Stomach (tissue), 9 donors: ENCODE data around the gene COL6A5. TPM values are rescaled to one million over a fixed set of nuclear protein-coding genes. Genes with fewer than 3 reads are reported as not detected.

Experiments used
- DNase-seq, 2 donors: peaks; one replicate each; pipeline versions ENCODE4 v3.0.0 to v3.0.0-alpha.2; 2013 to 2019
- H3K27ac ChIP-seq, 5 donors: fragments of 200-600 bp in 4 of 5; sonication (generic) in 4 of 5; one replicate each; pipeline ENCODE4 v1.5.1; 2013 to 2019; ENCODE audit warnings: mild to moderate bottlenecking in 1 of 5, moderate library complexity in 1 of 5
- H3K27me3 ChIP-seq, 3 donors: fragments of 200-600 bp; sonication (generic); one replicate each; pipeline ENCODE4 v1.5.1; 2017 to 2019; ENCODE audit warnings: mixed run types in 1 of 3
- H3K36me3 ChIP-seq, 4 donors: fragments of 200-600 bp; sonication (generic); 1 replicate in 3 of 4; 2 replicates in 1 of 4; pipeline ENCODE4 v1.5.1; 2016 to 2019
- H3K4me1 ChIP-seq, 4 donors: fragments of 200-600 bp; sonication (generic); one replicate each; pipeline ENCODE4 v1.5.1; 2016 to 2019
- H3K4me3 ChIP-seq, 4 donors: fragments of 200-600 bp; sonication (generic) in 3 of 4; one replicate each; pipeline ENCODE4 v1.5.1; 2016 to 2019; ENCODE audit warnings: mild to moderate bottlenecking in 1 of 4
- H3K9me3 ChIP-seq, 4 donors: fragments of 200-600 bp; sonication (generic); one replicate each; pipeline ENCODE4 v1.5.1; 2016 to 2019
- EP300 ChIP-seq: sonication (generic); formaldehyde crosslinking; IDR thresholded peaks from one replicate; pipeline ENCODE4 v1.6.1; 2017; ENCODE audit warnings: antibody characterized with exemption
- POLR2A ChIP-seq, 4 donors: fragments of 450-650 bp; IDR thresholded peaks; one replicate each; pipeline ENCODE4 v1.6.1; 2016; ENCODE audit warnings: antibody characterized with exemption in 4 of 4, control low read depth in 2 of 4, mild to moderate bottlenecking in 1 of 4, moderate library complexity in 1 of 4
- POLR2AphosphoS5 ChIP-seq, 3 donors: sonication (generic); formaldehyde crosslinking; IDR thresholded peaks; one replicate each; pipeline ENCODE4 v1.6.1; 2016; ENCODE audit warnings: antibody characterized with exemption in 3 of 3
- WGBS, 5 donors: extraction: QIAGEN DNeasy Blood & Tissue Kit in 3 of 5; methylation state at CpG; one replicate each; pipeline versions ENCODE4 v1.1.5 to v1.1.7; 2013 to 2018; 5-methylcytosine and 5-hydroxymethylcytosine counted together
- intact Hi-C: fragments of 100-400 bp; cut with DNase I; formaldehyde crosslinking; loops from one replicate; pipeline ENCODE4 v1.15.1; 2023; ENCODE audit warnings: low total_unique reads
- polyA plus RNA-seq, 3 donors: library from polyadenylated mRNA; stranded (reverse); fragments of 200-250 nt; gene quantifications; one replicate each; pipeline ENCODE4 v1.2.3, GENCODE V29; 2013
- total RNA-seq, 5 donors: library from RNA; depleted of rRNA; stranded (reverse); fragments of >200 nt; gene quantifications; one replicate each; pipeline versions ENCODE4 v1.1.0 to v1.2.3, GENCODE V29; 2014 to 2016
- TF ChIP-seq, protein P1 (sequence below), 7 experiments: fragments of 450-650 bp in 4 of 7; fragments of 200-600 bp in 3 of 7; sonication (generic) in 3 of 7; IDR thresholded peaks; one replicate each; pipeline ENCODE4 v1.5.1; 2016 to 2019; ENCODE audit warnings: antibody characterized with exemption in 7 of 7, control low read depth in 2 of 7, mild to moderate bottlenecking in 1 of 7
- donor health status: healthy with polysubstance abuse.
- donor health status: Bipolar disorder and iron deficiency.
- donor health status: healthy.

COL6A5 gene
- total and polyA plus RNA-seq, 8 donors = 0.05 to 3.3 (median 0.59) TPM; not detected in 2

DNA sequence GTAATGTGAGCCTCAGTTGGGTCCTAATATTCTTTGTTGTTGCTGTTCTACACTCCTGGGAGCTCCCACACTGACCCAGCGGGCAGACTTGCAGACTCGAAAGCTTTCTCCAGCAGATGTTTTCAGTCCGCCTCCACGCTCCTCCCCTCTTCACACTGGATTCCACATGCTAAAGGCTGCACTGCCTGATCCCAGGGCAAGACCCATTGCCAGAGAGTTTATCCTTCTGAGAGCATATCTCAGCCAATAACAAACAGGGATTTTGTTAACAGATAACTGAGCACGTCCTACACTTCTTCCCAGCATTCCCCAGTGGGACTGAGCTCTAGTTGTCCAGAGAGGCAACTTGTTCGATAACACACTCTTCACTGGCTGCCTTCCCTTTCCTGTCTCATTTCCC, 163.5 kb downstream of the COL6A5 start:
- 39 to 55% (median 49%) methylated on average over 6 of the region's 6 CpGs for WGBS, 5 donors
- Histone ChIP-seq H3K4me1 (no peaks in the 10 kb centered on the region), H3K9me3 (no peaks in the 10 kb centered on the region), H3K27me3 (peaks cover 0 to 3% (median 0%) of the 10 kb centered on the region in 3 donors), H3K27ac (no peak overlapping the region), H3K4me3 (no peak overlapping the region), H3K36me3 (no peaks in the 10 kb centered on the region)
- intact Hi-C loops = no loop called here
- TF ChIP-seq POLR2A (IDR thresholded peaks at IDR 0.05) (no peak), EP300 (no peak), POLR2AphosphoS5 (IDR thresholded peaks at IDR 0.05) (no peak)
- TF ChIP-seq, protein P1, sequence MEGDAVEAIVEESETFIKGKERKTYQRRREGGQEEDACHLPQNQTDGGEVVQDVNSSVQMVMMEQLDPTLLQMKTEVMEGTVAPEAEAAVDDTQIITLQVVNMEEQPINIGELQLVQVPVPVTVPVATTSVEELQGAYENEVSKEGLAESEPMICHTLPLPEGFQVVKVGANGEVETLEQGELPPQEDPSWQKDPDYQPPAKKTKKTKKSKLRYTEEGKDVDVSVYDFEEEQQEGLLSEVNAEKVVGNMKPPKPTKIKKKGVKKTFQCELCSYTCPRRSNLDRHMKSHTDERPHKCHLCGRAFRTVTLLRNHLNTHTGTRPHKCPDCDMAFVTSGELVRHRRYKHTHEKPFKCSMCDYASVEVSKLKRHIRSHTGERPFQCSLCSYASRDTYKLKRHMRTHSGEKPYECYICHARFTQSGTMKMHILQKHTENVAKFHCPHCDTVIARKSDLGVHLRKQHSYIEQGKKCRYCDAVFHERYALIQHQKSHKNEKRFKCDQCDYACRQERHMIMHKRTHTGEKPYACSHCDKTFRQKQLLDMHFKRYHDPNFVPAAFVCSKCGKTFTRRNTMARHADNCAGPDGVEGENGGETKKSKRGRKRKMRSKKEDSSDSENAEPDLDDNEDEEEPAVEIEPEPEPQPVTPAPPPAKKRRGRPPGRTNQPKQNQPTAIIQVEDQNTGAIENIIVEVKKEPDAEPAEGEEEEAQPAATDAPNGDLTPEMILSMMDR (IDR thresholded peaks at IDR 0.05) = no peak
- DNase-seq = peak in 1 of 2 donors; percentile 79

DNA sequence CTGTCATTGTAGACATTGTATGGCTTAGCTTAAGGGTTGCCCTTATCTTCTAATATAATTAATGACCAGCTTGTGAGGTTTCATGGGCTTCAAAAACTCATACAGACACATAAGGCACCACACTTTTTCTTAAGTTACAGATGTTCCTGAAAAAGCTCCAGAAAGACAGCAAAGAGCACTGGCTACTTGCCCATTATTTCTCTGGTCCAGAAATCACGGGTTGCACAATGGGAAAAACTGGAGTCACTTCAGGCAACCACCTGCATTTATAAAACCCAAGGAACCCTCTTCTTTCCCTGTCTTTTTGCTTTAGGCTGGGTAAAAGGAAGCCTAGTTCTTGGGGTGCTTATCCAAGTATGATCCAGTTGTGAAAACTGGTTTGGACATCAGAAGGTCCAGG, 169.2 kb downstream of the COL6A5 start:
- peaks cover 0 to 8% (median 2%) of the 10 kb centered on the region in 4 donors for H3K9me3 ChIP-seq
- H3K4me3 ChIP-seq = no peak overlapping the region
- 50 to 65% (median 57%) methylated on average over 1 of the region's 1 CpG for WGBS, 5 donors
- H3K27ac ChIP-seq = no peak overlapping the region
- H3K27me3 ChIP-seq = peaks cover 3 to 50% (median 23%) of the 10 kb centered on the region in 3 donors
- TF ChIP-seq POLR2AphosphoS5 (IDR thresholded peaks at IDR 0.05) (no peak), EP300 (no peak), POLR2A (IDR thresholded peaks at IDR 0.05) (no peak)
- TF ChIP-seq, protein P1 (IDR thresholded peaks at IDR 0.05) = no peak
- no peak for DNase-seq
- no peaks in the 10 kb centered on the region for H3K36me3 ChIP-seq
- H3K4me1 ChIP-seq = peaks cover 0 to 13% (median 4%) of the 10 kb centered on the region in 4 donors
- intact Hi-C loops = no loop called here

DNA sequence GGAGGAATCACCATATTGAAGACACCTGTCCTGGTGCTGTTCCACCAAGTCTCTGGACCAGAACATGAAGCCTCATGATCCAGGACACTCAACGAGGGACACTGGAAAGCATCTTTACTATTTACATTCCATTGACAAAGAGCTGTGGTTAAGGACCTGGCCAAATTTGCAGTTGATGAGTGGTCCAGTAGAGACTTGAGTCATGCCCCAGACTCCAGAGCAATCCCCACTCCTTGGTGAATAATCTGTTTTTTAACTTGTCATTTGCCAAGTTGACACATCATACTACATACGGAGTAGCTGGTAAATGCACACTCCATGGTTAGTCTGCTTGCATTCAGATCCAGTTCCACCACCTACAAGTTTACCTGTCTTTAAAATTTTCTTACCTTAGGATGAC, 170.3 kb downstream of the COL6A5 start:
- H3K36me3 ChIP-seq = no peaks in the 10 kb centered on the region
- H3K4me3 ChIP-seq = no peak overlapping the region
- intact Hi-C loops = no loop called here
- no peak for TF ChIP-seq EP300
- TF ChIP-seq, protein P1 (IDR thresholded peaks at IDR 0.05) = no peak
- no peak for TF ChIP-seq POLR2AphosphoS5 (IDR thresholded peaks at IDR 0.05)
- TF ChIP-seq POLR2A (IDR thresholded peaks at IDR 0.05) = no peak
- peaks cover 3 to 50% (median 23%) of the 10 kb centered on the region in 3 donors for H3K27me3 ChIP-seq
- H3K4me1 ChIP-seq = peaks cover 0 to 13% (median 4%) of the 10 kb centered on the region in 4 donors
- 77 to 90% (median 81%) methylated on average over 2 of the region's 2 CpGs for WGBS, 5 donors
- DNase-seq = no peak
- peaks cover 0 to 8% (median 2%) of the 10 kb centered on the region in 4 donors for H3K9me3 ChIP-seq
- no peak overlapping the region for H3K27ac ChIP-seq

DNA sequence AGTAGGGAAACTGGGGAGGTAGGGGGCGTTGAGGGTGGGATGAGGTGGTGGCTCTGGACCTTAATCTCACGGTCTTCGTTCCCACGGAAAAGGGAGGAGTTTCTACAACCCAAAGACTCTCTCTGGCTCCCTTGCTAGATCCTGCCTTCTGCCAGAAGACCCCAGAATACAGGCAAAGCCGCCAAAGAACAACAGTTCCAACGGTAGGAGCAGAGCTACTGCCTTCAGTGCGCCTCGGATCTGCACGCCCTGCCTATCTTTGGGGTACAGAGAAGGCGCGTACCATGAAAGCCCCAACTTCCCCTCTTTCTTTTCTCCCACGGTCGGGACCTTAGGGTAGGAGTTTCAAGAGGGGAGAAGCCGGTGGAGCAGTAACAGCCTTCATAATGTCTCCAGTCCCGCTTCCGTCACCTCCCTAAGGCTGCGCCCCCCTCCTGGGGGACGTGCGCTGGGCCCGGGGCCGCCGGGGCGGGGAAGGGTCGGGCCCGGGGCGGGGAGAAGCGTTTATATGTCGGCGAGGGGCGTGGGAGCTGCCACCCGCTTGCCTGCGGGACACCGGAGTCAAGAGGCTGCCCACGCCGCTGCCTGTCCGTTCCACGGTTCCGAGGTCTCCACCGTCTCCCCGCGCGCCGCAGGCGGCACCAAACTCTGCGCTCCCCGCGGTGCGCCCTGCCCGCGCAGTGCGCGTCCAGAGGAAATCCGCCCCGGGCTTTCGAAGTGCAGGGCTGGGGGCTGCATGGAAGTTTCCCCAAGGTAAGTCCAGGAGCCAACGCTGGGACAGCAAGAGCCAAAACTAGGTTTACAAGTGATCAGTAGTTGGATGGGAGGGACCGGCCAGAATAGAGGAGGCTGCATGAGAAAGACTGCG, 171.4 kb downstream of the COL6A5 start, which contains the start of gene COL6A6:
Gene COL6A6, plus strand, starts transcription at position 533 of the 868 bp plus-strand sequence. CDS start 43,188 bp downstream, outside the sequence.
- WGBS, 5 donors = 3 to 6% (median 5%) methylated on average over 21 to 58 of the region's 58 CpGs

More for the DNA sequence above, 171.4 kb downstream of the COL6A5 start, which contains the start of gene COL6A6:
- TF ChIP-seq POLR2AphosphoS5 (IDR thresholded peaks at IDR 0.05) = no peak
- TF ChIP-seq POLR2A (IDR thresholded peaks at IDR 0.05) = no peak
- TF ChIP-seq EP300 = no peak
- TF ChIP-seq, protein P1 (IDR thresholded peaks at IDR 0.05) = no peak
- intact Hi-C loops = no loop called here
- Histone ChIP-seq H3K27me3 (peaks cover 3 to 50% (median 23%) of the 10 kb centered on the region in 3 donors), H3K27ac (no peak within 1 kb of the TSS), H3K9me3 (peaks cover 0 to 8% (median 2%) of the 10 kb centered on the region in 4 donors), H3K36me3 (no peaks in the 10 kb centered on the region), H3K4me3 (peak within 1 kb of the TSS in 2 of 4 donors; percentile 9 to 25), H3K4me1 (peaks cover 0 to 13% (median 4%) of the 10 kb centered on the region in 4 donors)
- DNase-seq = peak in 1 of 2 donors; percentile 35
